Measurements from ENCODE around the gene UTP11.

The UTP11 gene

GRCh38 chr1:38072858-38073257, 60.3 kb downstream of the UTP11 start:
- peaks cover 6 to 8% of the 10 kb centered on the region in 2 donors for H3K27me3 ChIP-seq (ENCODE audit: control insufficient read depth in 2 of 2, insufficient read depth in 2 of 2, low read length in 2 of 2)
- no peak overlapping the region for H3K27ac ChIP-seq (ENCODE audit: low read depth in 2 of 2, low read length in 2 of 2)
- H3K4me1 ChIP-seq (ENCODE audit: control insufficient read depth in 2 of 2, insufficient read depth in 2 of 2, low read length in 2 of 2), result no peaks in the 10 kb centered on the region
- H3K9ac ChIP-seq (ENCODE audit: low read depth in 1 of 2, low read length in 2 of 2), result no peak overlapping the region
- no peak overlapping the region for H3K4me3 ChIP-seq (ENCODE audit: low read length in 2 of 2)
- H3K9me3 ChIP-seq (ENCODE audit: control insufficient read depth in 2 of 2, low read length in 2 of 2), result no peaks in the 10 kb centered on the region
- no peaks in the 10 kb centered on the region for H3K36me3 ChIP-seq (ENCODE audit: control insufficient read depth in 2 of 2, insufficient read depth in 2 of 2, low read length in 2 of 2)

- Histone ChIP-seq H3K4me1 (ENCODE audit: control insufficient read depth in 2 of 2, insufficient read depth in 2 of 2, low read length in 2 of 2) (no peaks in the 10 kb centered on the region), H3K4me3 (ENCODE audit: low read length in 2 of 2) (no peak overlapping the region), H3K27me3 (ENCODE audit: control insufficient read depth in 2 of 2, insufficient read depth in 2 of 2, low read length in 2 of 2) (peaks cover under 1 to 6% of the 10 kb centered on the region in 2 donors), H3K36me3 (ENCODE audit: control insufficient read depth in 2 of 2, insufficient read depth in 2 of 2, low read length in 2 of 2) (no peaks in the 10 kb centered on the region), H3K9ac (ENCODE audit: low read depth in 1 of 2, low read length in 2 of 2) (no peak overlapping the region), H3K9me3 (ENCODE audit: control insufficient read depth in 2 of 2, low read length in 2 of 2) (no peaks in the 10 kb centered on the region), H3K27ac (ENCODE audit: low read depth in 2 of 2, low read length in 2 of 2) (no peak overlapping the region)
Measured at GRCh38 chr1:38073534-38074301, 61.2 kb downstream of the UTP11 start.

GRCh38 chr1:38074302-38074677, 61.8 kb downstream of the UTP11 start:
- H3K36me3 ChIP-seq (ENCODE audit: control insufficient read depth in 2 of 2, insufficient read depth in 2 of 2, low read length in 2 of 2), result no peaks in the 10 kb centered on the region
- peaks cover 0 to 3% of the 10 kb centered on the region in 2 donors for H3K27me3 ChIP-seq (ENCODE audit: control insufficient read depth in 2 of 2, insufficient read depth in 2 of 2, low read length in 2 of 2)
- no peak overlapping the region for H3K4me3 ChIP-seq (ENCODE audit: low read length in 2 of 2)
- no peaks in the 10 kb centered on the region for H3K9me3 ChIP-seq (ENCODE audit: control insufficient read depth in 2 of 2, low read length in 2 of 2)
- H3K9ac ChIP-seq (ENCODE audit: low read depth in 1 of 2, low read length in 2 of 2), result no peak overlapping the region
- H3K4me1 ChIP-seq (ENCODE audit: control insufficient read depth in 2 of 2, insufficient read depth in 2 of 2, low read length in 2 of 2), result no peaks in the 10 kb centered on the region
- no peak overlapping the region for H3K27ac ChIP-seq (ENCODE audit: low read depth in 2 of 2, low read length in 2 of 2)

Data from mucosa of rectum (tissue), 2 donors.